Fibroblast of villous mesenchyme (primary cell): ENCODE results near the gene CHRNE. TPM values are rescaled to one million over a fixed set of nuclear protein-coding genes. Genes with fewer than 3 reads are reported as not detected.
"Not testable (repeated sequence)": the region's sequence is repeated elsewhere in the genome, so short reads cannot be mapped to it uniquely, and the experiment has no call there.

Experiments
- DNase-seq: peaks from one replicate; pipeline ENCODE4 v3.0.0-alpha.2; 2010; ENCODE audit warnings: low read depth
- H3K4me3 ChIP-seq: 2 replicates; pipeline ENCODE4 v1.5.1; 2011; ENCODE audit warnings: low read depth, mild to moderate bottlenecking, low read length
- CTCF ChIP-seq: IDR thresholded peaks from 2 replicates; pipeline ENCODE4 v1.5.1; 2012; ENCODE audit warnings: low read depth, mild to moderate bottlenecking, low read length; ENCODE audit not compliant: insufficient read depth
- total RNA-seq: library from RNA; depleted of rRNA; stranded (reverse); fragments of >200 nt; gene quantifications from 2 replicates; pipeline ENCODE4 v1.2.3, GENCODE V29; 2012

CHRNE gene
- total RNA-seq, 1 donor, result under 0.01 TPM

- DNase-seq, result no peak
- H3K4me3 ChIP-seq, result no peak overlapping the region
- no peak for TF ChIP-seq CTCF
Observed at GRCh38 chr17:4858068-4858881, 44.6 kb downstream of the CHRNE start.

GRCh38 chr17:4857347-4857746 is 45.6 kb downstream of the CHRNE start:
- not testable (repeated sequence) for H3K4me3 ChIP-seq, DNase-seq

GRCh38 chr17:4856937-4857314 is 46.0 kb downstream of the CHRNE start:
- TF ChIP-seq CTCF, result no peak
- H3K4me3 ChIP-seq, result no peak overlapping the region

GRCh38 chr17:4856271-4856936 is 46.5 kb downstream of the CHRNE start:
- DNase-seq, result no peak
- TF ChIP-seq CTCF, result no peak
- no peak overlapping the region for H3K4me3 ChIP-seq

More at GRCh38 chr17:4856937-4857314, 46.0 kb downstream of the CHRNE start:
- no peak for DNase-seq

- no peak for DNase-seq
- TF ChIP-seq CTCF, result no peak
Observed at GRCh38 chr17:4854111-4854681, 48.7 kb downstream of the CHRNE start.

GRCh38 chr17:4853208-4853671 is 49.7 kb downstream of the CHRNE start:
- H3K4me3 ChIP-seq, result no peak overlapping the region
- DNase-seq, result no peak
- TF ChIP-seq CTCF, result no peak

More at GRCh38 chr17:4854111-4854681, 48.7 kb downstream of the CHRNE start:
- H3K4me3 ChIP-seq, result no peak overlapping the region

- H3K4me3 ChIP-seq, result no peak overlapping the region
- DNase-seq, result peak; percentile 43
- no peak for TF ChIP-seq CTCF
Observed at GRCh38 chr17:4852567-4853207, 50.2 kb downstream of the CHRNE start.
